GM23338 (cell line): ENCODE results near the gene HNMT. TPM values are rescaled to one million over a fixed set of nuclear protein-coding genes. Genes with fewer than 3 reads are reported as not detected.

Experiments
- ATAC-seq: fragments of 200-7000 bp; cut with Tn5 transposase; 3 replicates; pipeline ENCODE4 v1.9.1; 2020
- DNase-seq: peaks from one replicate; pipeline ENCODE4 v3.0.0-alpha.2; 2015; ENCODE audit warnings: low spot score
- H2AFZ ChIP-seq: fragments of 200-600 bp; sonication (generic); 2 replicates; pipeline ENCODE4 v1.8.0; 2016; ENCODE audit warnings: antibody characterized with exemption, mild to moderate bottlenecking, moderate library complexity
- H3F3A ChIP-seq: fragments of 200-600 bp; sonication (generic); replicated peaks from 2 replicates; pipeline ENCODE4 v1.8.0; 2017; ENCODE audit warnings: antibody characterized with exemption, mixed run types, low read depth
- H3K27ac ChIP-seq: fragments of 200-600 bp; sonication (generic); 2 replicates; pipeline ENCODE4 v1.6.1; 2016; ENCODE audit warnings: low read depth
- H3K27me3 ChIP-seq: fragments of 200-600 bp; sonication (generic); 2 replicates; pipeline ENCODE4 v1.8.0; 2016; ENCODE audit warnings: mild to moderate bottlenecking, mixed run types, moderate library complexity; ENCODE audit not compliant: insufficient read depth
- H3K36me3 ChIP-seq: fragments of 200-600 bp; sonication (generic); 2 replicates; pipeline ENCODE4 v1.8.0; 2016; ENCODE audit warnings: mild to moderate bottlenecking; ENCODE audit not compliant: insufficient read depth
- H3K4me1 ChIP-seq: fragments of 200-600 bp; sonication (generic); 2 replicates; pipeline ENCODE4 v1.8.0; 2016; ENCODE audit warnings: mild to moderate bottlenecking, moderate library complexity; ENCODE audit not compliant: insufficient read depth
- H3K4me2 ChIP-seq: fragments of 200-600 bp; sonication (generic); 2 replicates; pipeline ENCODE4 v1.7.1; 2017; ENCODE audit warnings: mixed run types
- H3K4me3 ChIP-seq: fragments of 200-600 bp; sonication (generic); 2 replicates; pipeline ENCODE4 v1.6.1; 2016; ENCODE audit warnings: mixed run types
- H3K79me2 ChIP-seq: fragments of 200-600 bp; sonication (generic); replicated peaks from 2 replicates; pipeline ENCODE4 v1.8.0; 2017; ENCODE audit warnings: mild to moderate bottlenecking; ENCODE audit not compliant: insufficient read depth
- H3K9me2 ChIP-seq: fragments of 200-600 bp; sonication (generic); 2 replicates; pipeline ENCODE4 v1.8.0; 2017; ENCODE audit not compliant: insufficient read depth
- H4K20me1 ChIP-seq: fragments of 200-600 bp; sonication (generic); replicated peaks from 2 replicates; pipeline ENCODE4 v1.8.0; 2017; ENCODE audit warnings: mild to moderate bottlenecking; ENCODE audit not compliant: insufficient read depth
- H3K27ac Mint-ChIP-seq: 2 replicates; pipeline ENCODE4 v1.8.0; 2020; ENCODE audit warnings: inconsistent platforms, mild to moderate bottlenecking, moderate library complexity, mixed read lengths
- H3K27me3 Mint-ChIP-seq: 3 replicates; pipeline ENCODE4 v1.8.0; 2022; ENCODE audit warnings: low read depth, mild to moderate bottlenecking, moderate library complexity, mixed read lengths, inconsistent platforms; ENCODE audit not compliant: insufficient read depth, poor library complexity
- H3K36me3 Mint-ChIP-seq: 3 replicates; pipeline ENCODE4 v1.8.0; 2021; ENCODE audit warnings: low read depth, mild to moderate bottlenecking, inconsistent platforms, moderate library complexity, mixed read lengths
- H3K4me1 Mint-ChIP-seq: 3 replicates; pipeline ENCODE4 v1.8.0; 2020; ENCODE audit warnings: mild to moderate bottlenecking, inconsistent platforms, mixed read lengths
- H3K4me3 Mint-ChIP-seq: 3 replicates; pipeline ENCODE4 v1.8.0; 2021; ENCODE audit warnings: moderate library complexity, mild to moderate bottlenecking, inconsistent platforms, mixed read lengths
- H3K9me3 Mint-ChIP-seq: 3 replicates; pipeline ENCODE4 v1.8.0; 2020; ENCODE audit warnings: moderate library complexity, mild to moderate bottlenecking, inconsistent platforms, mixed read lengths
- CREB1 ChIP-seq: fragments of 250-450 bp; sonication (Bioruptor Pico); IDR thresholded peaks from 2 replicates; pipeline ENCODE4 v1.5.0; 2020; ENCODE audit warnings: low read depth, mild to moderate bottlenecking, moderate library complexity
- EZH2 ChIP-seq: fragments of 200-600 bp; sonication (generic); IDR thresholded peaks from one replicate; pipeline ENCODE4 v1.8.0; 2017; ENCODE audit warnings: antibody characterized with exemption, mild to moderate bottlenecking, low read depth; ENCODE audit not compliant: unreplicated experiment
- EZH2phosphoT487 ChIP-seq: fragments of 200-600 bp; sonication (generic); IDR thresholded peaks from one replicate; pipeline ENCODE4 v1.8.1; 2018; ENCODE audit warnings: antibody characterized with exemption; ENCODE audit not compliant: unreplicated experiment
- JUNB ChIP-seq: IDR thresholded peaks from one replicate; pipeline ENCODE4 v1.6.1; 2016; ENCODE audit warnings: antibody characterized with exemption; ENCODE audit not compliant: unreplicated experiment
- NANOG ChIP-seq: IDR thresholded peaks from 2 replicates; pipeline ENCODE4 v1.6.1; 2016; ENCODE audit warnings: antibody characterized with exemption, borderline replicate concordance
- POLR2AphosphoS5 ChIP-seq: IDR thresholded peaks from 2 replicates; pipeline ENCODE4 v1.6.1; 2016; ENCODE audit warnings: antibody characterized with exemption, low read depth
- STAT1 ChIP-seq: IDR thresholded peaks from one replicate; pipeline ENCODE4 v1.6.1; 2016; ENCODE audit warnings: antibody characterized with exemption; ENCODE audit not compliant: unreplicated experiment
- ZNF114 ChIP-seq: fragments of 250-450 bp; sonication (Bioruptor Pico); IDR thresholded peaks from 2 replicates; pipeline ENCODE4 v1.5.0; 2020; ENCODE audit warnings: mild to moderate bottlenecking, moderate library complexity
- ZNF331 ChIP-seq: fragments of 250-450 bp; sonication (Bioruptor Pico); IDR thresholded peaks from 2 replicates; pipeline ENCODE4 v1.5.0; 2020; ENCODE audit warnings: low read depth, mild to moderate bottlenecking, moderate library complexity
- polyA plus RNA-seq: library from polyadenylated mRNA; unstranded; fragments of >200 nt; fragmentation: Nextera tagmentation; extraction: Ambion mirVana; gene quantifications from 2 replicates; pipeline ENCODE4 v1.2.1, GENCODE V29; 2016
- total RNA-seq: library from RNA; depleted of rRNA; stranded (reverse); fragments of >200 nt; shearing (Covaris generic); gene quantifications from 2 replicates; pipeline ENCODE4 v1.2.3, GENCODE V29; 2014
- TF ChIP-seq, protein P1 (sequence below): IDR thresholded peaks from 2 replicates; pipeline ENCODE4 v1.6.1; 2016; ENCODE audit warnings: antibody characterized with exemption
- TF ChIP-seq, protein P2 (sequence below): fragments of 250-450 bp; sonication (Bioruptor Pico); IDR thresholded peaks from 2 replicates; pipeline ENCODE4 v1.5.0; 2020; ENCODE audit warnings: mild to moderate bottlenecking, moderate library complexity
- TF ChIP-seq, protein P3 (sequence below), 2 experiments: fragments of 200-600 bp in 1 of 2; sonication (generic) in 1 of 2; conservative IDR thresholded peaks; 2 replicates each; pipeline versions ENCODE4 v1.5.1 to v1.6.1; 2016 to 2017; ENCODE audit warnings: antibody characterized with exemption in 2 of 2, low read depth in 2 of 2, mild to moderate bottlenecking in 2 of 2, moderate library complexity in 1 of 2
- TF ChIP-seq, protein P4 (sequence below): IDR thresholded peaks from one replicate; pipeline ENCODE4 v1.6.1; 2018; ENCODE audit warnings: antibody characterized with exemption; ENCODE audit not compliant: unreplicated experiment

Gene HNMT
- total and polyA plus RNA-seq, 2 experiments from 2014 or later: 3.3 to 3.4 TPM

DNA sequence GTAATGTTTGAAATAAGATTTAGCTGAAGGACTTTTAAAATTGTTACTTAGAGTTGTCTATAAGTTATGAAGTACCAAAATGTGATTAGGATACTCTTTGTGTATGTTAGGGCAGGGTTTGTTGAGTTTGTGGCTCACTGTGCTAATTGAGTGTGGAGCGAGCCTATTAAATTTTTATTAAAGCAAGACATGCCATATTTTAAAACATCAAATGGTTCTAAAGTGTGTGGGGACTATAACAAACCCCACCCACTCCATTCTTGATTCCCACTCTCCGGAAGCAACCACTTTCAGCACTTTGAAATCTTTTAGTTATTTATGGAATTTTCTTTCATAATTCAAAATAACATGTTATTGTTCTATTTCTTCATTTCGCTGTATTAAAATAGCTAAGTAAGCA lies 1.8 kb downstream of the HNMT start:
- no peaks in the 10 kb centered on the region for H3K36me3 ChIP-seq
- no peaks in the 10 kb centered on the region for H3K36me3 Mint-ChIP-seq
- H3K27me3 ChIP-seq: no peaks in the 10 kb centered on the region
- H3K9me2 ChIP-seq: no peaks in the 10 kb centered on the region
- no peak for DNase-seq
- peaks cover 2% of the 10 kb centered on the region for H3K27me3 Mint-ChIP-seq
- no peaks in the 10 kb centered on the region for H3F3A ChIP-seq
- H3K27ac Mint-ChIP-seq: no peak overlapping the region
- H3K4me3 ChIP-seq: no peak overlapping the region
- H3K4me1 ChIP-seq: peaks cover 19% of the 10 kb centered on the region
- H3K4me3 Mint-ChIP-seq: no peak overlapping the region
- H2AFZ ChIP-seq: no peak overlapping the region
- TF ChIP-seq JUNB (no peak), ZNF114 (CRISPR knock-in tag) (no peak), ZNF331 (CRISPR knock-in tag) (no peak), CREB1 (CRISPR knock-in tag) (no peak), STAT1 (no peak), EZH2 (no peak), EZH2phosphoT487 (no peak), NANOG (no peak), POLR2AphosphoS5 (no peak)
- TF ChIP-seq, protein P1, sequence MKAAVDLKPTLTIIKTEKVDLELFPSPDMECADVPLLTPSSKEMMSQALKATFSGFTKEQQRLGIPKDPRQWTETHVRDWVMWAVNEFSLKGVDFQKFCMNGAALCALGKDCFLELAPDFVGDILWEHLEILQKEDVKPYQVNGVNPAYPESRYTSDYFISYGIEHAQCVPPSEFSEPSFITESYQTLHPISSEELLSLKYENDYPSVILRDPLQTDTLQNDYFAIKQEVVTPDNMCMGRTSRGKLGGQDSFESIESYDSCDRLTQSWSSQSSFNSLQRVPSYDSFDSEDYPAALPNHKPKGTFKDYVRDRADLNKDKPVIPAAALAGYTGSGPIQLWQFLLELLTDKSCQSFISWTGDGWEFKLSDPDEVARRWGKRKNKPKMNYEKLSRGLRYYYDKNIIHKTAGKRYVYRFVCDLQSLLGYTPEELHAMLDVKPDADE: no peak
- TF ChIP-seq, protein P2, sequence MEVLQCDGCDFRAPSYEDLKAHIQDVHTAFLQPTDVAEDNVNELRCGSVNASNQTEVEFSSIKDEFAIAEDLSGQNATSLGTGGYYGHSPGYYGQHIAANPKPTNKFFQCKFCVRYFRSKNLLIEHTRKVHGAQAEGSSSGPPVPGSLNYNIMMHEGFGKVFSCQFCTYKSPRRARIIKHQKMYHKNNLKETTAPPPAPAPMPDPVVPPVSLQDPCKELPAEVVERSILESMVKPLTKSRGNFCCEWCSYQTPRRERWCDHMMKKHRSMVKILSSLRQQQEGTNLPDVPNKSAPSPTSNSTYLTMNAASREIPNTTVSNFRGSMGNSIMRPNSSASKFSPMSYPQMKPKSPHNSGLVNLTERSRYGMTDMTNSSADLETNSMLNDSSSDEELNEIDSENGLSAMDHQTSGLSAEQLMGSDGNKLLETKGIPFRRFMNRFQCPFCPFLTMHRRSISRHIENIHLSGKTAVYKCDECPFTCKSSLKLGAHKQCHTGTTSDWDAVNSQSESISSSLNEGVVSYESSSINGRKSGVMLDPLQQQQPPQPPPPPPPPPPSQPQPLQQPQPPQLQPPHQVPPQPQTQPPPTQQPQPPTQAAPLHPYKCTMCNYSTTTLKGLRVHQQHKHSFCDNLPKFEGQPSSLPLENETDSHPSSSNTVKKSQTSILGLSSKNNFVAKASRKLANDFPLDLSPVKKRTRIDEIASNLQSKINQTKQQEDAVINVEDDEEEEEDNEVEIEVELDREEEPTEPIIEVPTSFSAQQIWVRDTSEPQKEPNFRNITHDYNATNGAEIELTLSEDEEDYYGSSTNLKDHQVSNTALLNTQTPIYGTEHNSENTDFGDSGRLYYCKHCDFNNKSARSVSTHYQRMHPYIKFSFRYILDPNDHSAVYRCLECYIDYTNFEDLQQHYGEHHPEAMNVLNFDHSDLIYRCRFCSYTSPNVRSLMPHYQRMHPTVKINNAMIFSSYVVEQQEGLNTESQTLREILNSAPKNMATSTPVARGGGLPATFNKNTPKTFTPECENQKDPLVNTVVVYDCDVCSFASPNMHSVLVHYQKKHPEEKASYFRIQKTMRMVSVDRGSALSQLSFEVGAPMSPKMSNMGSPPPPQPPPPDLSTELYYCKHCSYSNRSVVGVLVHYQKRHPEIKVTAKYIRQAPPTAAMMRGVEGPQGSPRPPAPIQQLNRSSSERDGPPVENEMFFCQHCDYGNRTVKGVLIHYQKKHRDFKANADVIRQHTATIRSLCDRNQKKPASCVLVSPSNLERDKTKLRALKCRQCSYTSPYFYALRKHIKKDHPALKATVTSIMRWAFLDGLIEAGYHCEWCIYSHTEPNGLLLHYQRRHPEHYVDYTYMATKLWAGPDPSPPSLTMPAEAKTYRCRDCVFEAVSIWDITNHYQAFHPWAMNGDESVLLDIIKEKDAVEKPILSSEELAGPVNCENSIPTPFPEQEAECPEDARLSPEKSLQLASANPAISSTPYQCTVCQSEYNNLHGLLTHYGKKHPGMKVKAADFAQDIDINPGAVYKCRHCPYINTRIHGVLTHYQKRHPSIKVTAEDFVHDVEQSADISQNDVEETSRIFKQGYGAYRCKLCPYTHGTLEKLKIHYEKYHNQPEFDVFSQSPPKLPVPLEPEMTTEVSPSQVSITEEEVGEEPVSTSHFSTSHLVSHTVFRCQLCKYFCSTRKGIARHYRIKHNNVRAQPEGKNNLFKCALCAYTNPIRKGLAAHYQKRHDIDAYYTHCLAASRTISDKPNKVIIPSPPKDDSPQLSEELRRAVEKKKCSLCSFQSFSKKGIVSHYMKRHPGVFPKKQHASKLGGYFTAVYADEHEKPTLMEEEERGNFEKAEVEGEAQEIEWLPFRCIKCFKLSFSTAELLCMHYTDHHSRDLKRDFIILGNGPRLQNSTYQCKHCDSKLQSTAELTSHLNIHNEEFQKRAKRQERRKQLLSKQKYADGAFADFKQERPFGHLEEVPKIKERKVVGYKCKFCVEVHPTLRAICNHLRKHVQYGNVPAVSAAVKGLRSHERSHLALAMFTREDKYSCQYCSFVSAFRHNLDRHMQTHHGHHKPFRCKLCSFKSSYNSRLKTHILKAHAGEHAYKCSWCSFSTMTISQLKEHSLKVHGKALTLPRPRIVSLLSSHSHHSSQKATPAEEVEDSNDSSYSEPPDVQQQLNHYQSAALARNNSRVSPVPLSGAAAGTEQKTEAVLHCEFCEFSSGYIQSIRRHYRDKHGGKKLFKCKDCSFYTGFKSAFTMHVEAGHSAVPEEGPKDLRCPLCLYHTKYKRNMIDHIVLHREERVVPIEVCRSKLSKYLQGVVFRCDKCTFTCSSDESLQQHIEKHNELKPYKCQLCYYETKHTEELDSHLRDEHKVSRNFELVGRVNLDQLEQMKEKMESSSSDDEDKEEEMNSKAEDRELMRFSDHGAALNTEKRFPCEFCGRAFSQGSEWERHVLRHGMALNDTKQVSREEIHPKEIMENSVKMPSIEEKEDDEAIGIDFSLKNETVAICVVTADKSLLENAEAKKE (CRISPR knock-in tag): no peak
- TF ChIP-seq, protein P3, sequence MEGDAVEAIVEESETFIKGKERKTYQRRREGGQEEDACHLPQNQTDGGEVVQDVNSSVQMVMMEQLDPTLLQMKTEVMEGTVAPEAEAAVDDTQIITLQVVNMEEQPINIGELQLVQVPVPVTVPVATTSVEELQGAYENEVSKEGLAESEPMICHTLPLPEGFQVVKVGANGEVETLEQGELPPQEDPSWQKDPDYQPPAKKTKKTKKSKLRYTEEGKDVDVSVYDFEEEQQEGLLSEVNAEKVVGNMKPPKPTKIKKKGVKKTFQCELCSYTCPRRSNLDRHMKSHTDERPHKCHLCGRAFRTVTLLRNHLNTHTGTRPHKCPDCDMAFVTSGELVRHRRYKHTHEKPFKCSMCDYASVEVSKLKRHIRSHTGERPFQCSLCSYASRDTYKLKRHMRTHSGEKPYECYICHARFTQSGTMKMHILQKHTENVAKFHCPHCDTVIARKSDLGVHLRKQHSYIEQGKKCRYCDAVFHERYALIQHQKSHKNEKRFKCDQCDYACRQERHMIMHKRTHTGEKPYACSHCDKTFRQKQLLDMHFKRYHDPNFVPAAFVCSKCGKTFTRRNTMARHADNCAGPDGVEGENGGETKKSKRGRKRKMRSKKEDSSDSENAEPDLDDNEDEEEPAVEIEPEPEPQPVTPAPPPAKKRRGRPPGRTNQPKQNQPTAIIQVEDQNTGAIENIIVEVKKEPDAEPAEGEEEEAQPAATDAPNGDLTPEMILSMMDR (conservative IDR thresholded peaks at IDR 0.05; ENCODE audit: low read depth in 2 of 2): no peak
- TF ChIP-seq, protein P4, sequence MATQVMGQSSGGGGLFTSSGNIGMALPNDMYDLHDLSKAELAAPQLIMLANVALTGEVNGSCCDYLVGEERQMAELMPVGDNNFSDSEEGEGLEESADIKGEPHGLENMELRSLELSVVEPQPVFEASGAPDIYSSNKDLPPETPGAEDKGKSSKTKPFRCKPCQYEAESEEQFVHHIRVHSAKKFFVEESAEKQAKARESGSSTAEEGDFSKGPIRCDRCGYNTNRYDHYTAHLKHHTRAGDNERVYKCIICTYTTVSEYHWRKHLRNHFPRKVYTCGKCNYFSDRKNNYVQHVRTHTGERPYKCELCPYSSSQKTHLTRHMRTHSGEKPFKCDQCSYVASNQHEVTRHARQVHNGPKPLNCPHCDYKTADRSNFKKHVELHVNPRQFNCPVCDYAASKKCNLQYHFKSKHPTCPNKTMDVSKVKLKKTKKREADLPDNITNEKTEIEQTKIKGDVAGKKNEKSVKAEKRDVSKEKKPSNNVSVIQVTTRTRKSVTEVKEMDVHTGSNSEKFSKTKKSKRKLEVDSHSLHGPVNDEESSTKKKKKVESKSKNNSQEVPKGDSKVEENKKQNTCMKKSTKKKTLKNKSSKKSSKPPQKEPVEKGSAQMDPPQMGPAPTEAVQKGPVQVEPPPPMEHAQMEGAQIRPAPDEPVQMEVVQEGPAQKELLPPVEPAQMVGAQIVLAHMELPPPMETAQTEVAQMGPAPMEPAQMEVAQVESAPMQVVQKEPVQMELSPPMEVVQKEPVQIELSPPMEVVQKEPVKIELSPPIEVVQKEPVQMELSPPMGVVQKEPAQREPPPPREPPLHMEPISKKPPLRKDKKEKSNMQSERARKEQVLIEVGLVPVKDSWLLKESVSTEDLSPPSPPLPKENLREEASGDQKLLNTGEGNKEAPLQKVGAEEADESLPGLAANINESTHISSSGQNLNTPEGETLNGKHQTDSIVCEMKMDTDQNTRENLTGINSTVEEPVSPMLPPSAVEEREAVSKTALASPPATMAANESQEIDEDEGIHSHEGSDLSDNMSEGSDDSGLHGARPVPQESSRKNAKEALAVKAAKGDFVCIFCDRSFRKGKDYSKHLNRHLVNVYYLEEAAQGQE: no peak
- H3K4me1 Mint-ChIP-seq: peaks cover 18% of the 10 kb centered on the region
- ATAC-seq: no peak
- no peak overlapping the region for H3K27ac ChIP-seq
- no peaks in the 10 kb centered on the region for H4K20me1 ChIP-seq
- no peak overlapping the region for H3K4me2 ChIP-seq
- H3K79me2 ChIP-seq: no peaks in the 10 kb centered on the region
- no peaks in the 10 kb centered on the region; the same call in 2 of the 3 replicates for H3K9me3 Mint-ChIP-seq
